K562 (cell line): ENCODE measurements around the gene CCDC82.

Source experiments
- CBFB ChIP-seq: sonication (generic); formaldehyde crosslinking; IDR thresholded peaks from 2 replicates; pipeline ENCODE4 v1.4.0; 2020; ENCODE audit warnings: mild to moderate bottlenecking, missing genetic modification reagents
- CTCF ChIP-seq, 3 experiments: IDR thresholded peaks in 2 of 3; conservative IDR thresholded peaks in 1 of 3; 2 replicates each; pipeline ENCODE4 v1.5.1; 2011 to 2012; ENCODE audit warnings: low read length in 3 of 3, mild to moderate bottlenecking in 3 of 3, control low read depth in 2 of 3, improper control_type of control experiment in 1 of 3, inconsistent platforms in 1 of 3, low read depth in 1 of 3, mixed read lengths in 1 of 3, moderate library complexity in 1 of 3; ENCODE audit not compliant: insufficient read depth in 2 of 3
- EZH2 ChIP-seq: IDR thresholded peaks from 2 replicates; pipeline ENCODE4 v1.6.1; 2012; ENCODE audit warnings: low read depth, mild to moderate bottlenecking, inconsistent platforms, low read length, borderline replicate concordance
- FOSL1 ChIP-seq: fragments of 200-800 bp; sonication (Bioruptor generic); conservative IDR thresholded peaks from 2 replicates; pipeline ENCODE4 v1.6.1; 2016; ENCODE audit warnings: missing genetic modification characterization, missing compliant biosample characterization
- MCM5 ChIP-seq: fragments of 450-650 bp; IDR thresholded peaks from 2 replicates; pipeline ENCODE4 v1.6.1; 2016; ENCODE audit warnings: low read depth
- SMAD1 ChIP-seq: fragments of 150-350 bp; IDR thresholded peaks from 2 replicates; pipeline ENCODE4 v1.6.1; 2014; ENCODE audit warnings: low read length, low read depth; ENCODE audit not compliant: partially characterized antibody
- TAF1 ChIP-seq: IDR thresholded peaks from 2 replicates; pipeline ENCODE4 v1.6.1; 2011; ENCODE audit warnings: mild to moderate bottlenecking, low read length, moderate library complexity; ENCODE audit not compliant: insufficient read depth, control insufficient read depth, severe bottlenecking; ENCODE audit errors: extremely low read depth
- TFE3 ChIP-seq: fragments of 450-650 bp; formaldehyde crosslinking; IDR thresholded peaks from 2 replicates; pipeline ENCODE4 v1.4.0; 2020; ENCODE audit warnings: mild to moderate bottlenecking, mixed read lengths
- TSC22D4 ChIP-seq: fragments of 450-650 bp; IDR thresholded peaks from 2 replicates; pipeline ENCODE4 v1.6.1; 2016; ENCODE audit warnings: missing genetic modification characterization, missing biosample characterization, control low read depth
- ZNF318 ChIP-seq, 2 experiments: fragments of 450-650 bp; IDR thresholded peaks; 2 replicates each; pipeline ENCODE4 v1.6.1; 2016; ENCODE audit warnings: mild to moderate bottlenecking in 2 of 2, borderline replicate concordance in 1 of 2, low read depth in 1 of 2, moderate library complexity in 1 of 2
- ZNF77 ChIP-seq: fragments of 250-450 bp; sonication (Bioruptor Pico); IDR thresholded peaks from 2 replicates; pipeline ENCODE4 v1.5.0; 2020

- no peak for TF ChIP-seq TFE3
- no peak for TF ChIP-seq TSC22D4 (tag)
- TF ChIP-seq TAF1: no peak
- TF ChIP-seq CTCF (IDR thresholded peaks at IDR 0.05 in 2 of 3, conservative IDR thresholded peaks at IDR 0.05 in 1 of 3; ENCODE audit: insufficient read depth in 2 of 3, low read depth in 1 of 3, low read length in 3 of 3): no peak
- no peak for TF ChIP-seq ZNF318 (IDR thresholded peaks at IDR 0.05; ENCODE audit: borderline replicate concordance in 1 of 2, low read depth in 1 of 2)
- no peak for TF ChIP-seq CBFB (CRISPR knock-in tag)
- TF ChIP-seq MCM5: no peak
- TF ChIP-seq SMAD1: no peak
- no peak for TF ChIP-seq EZH2
- TF ChIP-seq FOSL1 (tag): no peak
- no peak for TF ChIP-seq ZNF77
These were observed 60.3 kb downstream of the CCDC82 start for GRCh38 chr11:96329419-96329818.
